HEK293T (cell line): ENCODE results near the gene GCNA.

Experiments used
- ARNT ChIP-seq: fragments of 450-650 bp; IDR thresholded peaks from 2 replicates; pipeline ENCODE4 v1.6.1; 2017; ENCODE audit warnings: mild to moderate bottlenecking
- CTBP1 ChIP-seq: fragments of 450-650 bp; IDR thresholded peaks from 2 replicates; pipeline ENCODE4 v1.6.1; 2016; ENCODE audit warnings: borderline replicate concordance
- FOXA1 ChIP-seq: fragments of 450-650 bp; IDR thresholded peaks from 2 replicates; pipeline ENCODE4 v1.6.1; 2016; ENCODE audit warnings: mild to moderate bottlenecking
- HDGF ChIP-seq: fragments of 450-650 bp; IDR thresholded peaks from 2 replicates; pipeline ENCODE4 v1.6.1; 2017; ENCODE audit warnings: antibody characterized with exemption, borderline replicate concordance
- L3MBTL2 ChIP-seq: fragments of 450-650 bp; conservative IDR thresholded peaks from 2 replicates; pipeline ENCODE4 v1.6.1; 2016; ENCODE audit warnings: mild to moderate bottlenecking
- PKNOX1 ChIP-seq: fragments of 450-650 bp; IDR thresholded peaks from 2 replicates; pipeline ENCODE4 v1.6.1; 2016
- SP1 ChIP-seq: fragments of 450-650 bp; IDR thresholded peaks from 2 replicates; pipeline ENCODE4 v1.6.1; 2017
- TARDBP ChIP-seq: fragments of 450-650 bp; IDR thresholded peaks from 2 replicates; pipeline ENCODE4 v1.6.1; 2016

DNA sequence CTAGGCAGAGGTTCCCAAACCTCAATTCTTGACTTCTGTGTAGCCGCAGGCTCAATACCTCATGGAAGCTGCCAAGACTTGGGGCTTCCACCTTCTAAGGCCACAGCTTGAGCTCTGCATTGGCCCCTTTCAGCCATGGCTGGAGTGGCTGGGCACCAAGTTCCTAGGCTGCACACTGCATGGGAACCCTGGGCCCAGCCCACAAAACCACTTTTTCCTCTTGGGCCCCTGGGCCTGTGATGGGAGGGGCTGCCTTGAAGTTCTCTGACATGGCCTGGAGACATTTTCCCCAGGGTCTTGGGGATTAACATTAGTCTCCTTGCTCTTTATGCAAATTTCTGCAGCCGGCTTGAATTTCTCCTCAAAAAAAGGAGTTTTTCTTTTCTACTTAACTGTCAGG lies 75.1 kb downstream of the GCNA start:
- TF ChIP-seq SP1: no peak
- TF ChIP-seq CTBP1: no peak
- TF ChIP-seq FOXA1: no peak
- no peak for TF ChIP-seq ARNT
- no peak for TF ChIP-seq TARDBP
- TF ChIP-seq L3MBTL2: no peak
- TF ChIP-seq PKNOX1: no peak
- no peak for TF ChIP-seq HDGF
